Breast epithelium (tissue), 3 donors: ENCODE data around the gene DDAH2.

Experiments used
- CTCF ChIP-seq, 3 donors: fragments of 450-650 bp; IDR thresholded peaks; one replicate each; pipeline ENCODE4 v1.5.1; 2016 to 2017; ENCODE audit warnings: antibody characterized with exemption in 3 of 3, mild to moderate bottlenecking in 3 of 3, moderate library complexity in 3 of 3
- POLR2A ChIP-seq: fragments of 450-650 bp; IDR thresholded peaks from one replicate; pipeline ENCODE4 v1.6.1; 2016; ENCODE audit warnings: antibody characterized with exemption, mild to moderate bottlenecking, moderate library complexity
- POLR2AphosphoS5 ChIP-seq, 3 donors: sonication (generic); formaldehyde crosslinking; IDR thresholded peaks; one replicate each; pipeline ENCODE4 v1.6.1; 2017; ENCODE audit warnings: antibody characterized with exemption in 3 of 3

GRCh38 chr6:31768363-31769257, 39.5 kb upstream of the DDAH2 start:
- TF ChIP-seq CTCF (IDR thresholded peaks at IDR 0.05) (no peak), POLR2A (no peak), POLR2AphosphoS5 (IDR thresholded peaks at IDR 0.05) (no peak)
